Bladder microvascular endothelial cell (primary cell): Measurements from ENCODE around the gene MGRN1. TPM values are rescaled to one million over a fixed set of nuclear protein-coding genes. Genes with fewer than 3 reads are reported as not detected.

Source experiments
- total RNA-seq: library from RNA; depleted of rRNA; stranded (reverse); fragments of >200 nt; gene quantifications from 2 replicates; pipeline ENCODE4 v1.2.3, GENCODE V29; 2014

MGRN1 gene
- total RNA-seq = 13.4 and 40.2 TPM in 2 replicates

DNA sequence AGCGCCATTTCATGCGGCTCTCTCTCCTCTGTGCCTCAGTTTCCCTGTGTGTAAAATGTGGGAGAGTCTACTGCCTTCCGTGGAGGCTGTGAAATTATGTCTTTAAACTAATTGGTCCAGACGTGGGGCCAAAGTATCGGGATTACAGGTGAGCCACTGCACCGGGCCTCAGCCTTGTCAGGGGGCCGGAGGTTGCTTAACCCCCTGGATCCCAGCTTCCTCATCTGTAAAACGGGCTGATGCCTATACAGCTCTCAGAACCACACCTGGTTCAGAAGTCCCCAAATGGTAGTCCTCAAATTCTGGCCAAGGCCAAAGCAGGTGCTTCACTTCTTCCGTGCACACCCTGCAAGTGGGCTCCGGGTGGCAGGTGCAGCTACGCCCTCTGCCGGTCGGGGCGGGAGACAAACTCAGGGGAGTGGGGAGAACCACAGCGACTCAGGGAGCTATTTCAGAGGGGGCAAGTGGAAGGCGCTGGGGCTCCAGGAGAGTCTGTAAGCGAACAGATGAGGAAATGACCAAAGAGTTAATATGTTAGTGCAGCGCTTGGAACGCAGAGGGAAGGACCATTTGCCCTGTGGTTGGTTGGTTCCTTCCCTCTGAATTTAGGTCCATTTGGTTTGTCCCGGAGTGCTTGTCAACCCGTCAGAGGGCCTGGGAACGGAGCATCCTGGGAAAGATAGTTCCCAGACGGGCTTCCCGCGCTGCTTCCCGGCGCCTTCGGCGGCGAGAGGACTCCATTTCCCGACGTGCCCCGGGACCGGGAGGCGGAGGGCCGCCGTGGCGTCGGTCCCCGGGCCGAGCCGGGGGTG is at the start of gene MGRN1:
Gene MGRN1, plus strand, starts transcription at position 812 of the 812 bp plus-strand sequence. CDS start 135 bp downstream, outside the sequence.

DNA sequence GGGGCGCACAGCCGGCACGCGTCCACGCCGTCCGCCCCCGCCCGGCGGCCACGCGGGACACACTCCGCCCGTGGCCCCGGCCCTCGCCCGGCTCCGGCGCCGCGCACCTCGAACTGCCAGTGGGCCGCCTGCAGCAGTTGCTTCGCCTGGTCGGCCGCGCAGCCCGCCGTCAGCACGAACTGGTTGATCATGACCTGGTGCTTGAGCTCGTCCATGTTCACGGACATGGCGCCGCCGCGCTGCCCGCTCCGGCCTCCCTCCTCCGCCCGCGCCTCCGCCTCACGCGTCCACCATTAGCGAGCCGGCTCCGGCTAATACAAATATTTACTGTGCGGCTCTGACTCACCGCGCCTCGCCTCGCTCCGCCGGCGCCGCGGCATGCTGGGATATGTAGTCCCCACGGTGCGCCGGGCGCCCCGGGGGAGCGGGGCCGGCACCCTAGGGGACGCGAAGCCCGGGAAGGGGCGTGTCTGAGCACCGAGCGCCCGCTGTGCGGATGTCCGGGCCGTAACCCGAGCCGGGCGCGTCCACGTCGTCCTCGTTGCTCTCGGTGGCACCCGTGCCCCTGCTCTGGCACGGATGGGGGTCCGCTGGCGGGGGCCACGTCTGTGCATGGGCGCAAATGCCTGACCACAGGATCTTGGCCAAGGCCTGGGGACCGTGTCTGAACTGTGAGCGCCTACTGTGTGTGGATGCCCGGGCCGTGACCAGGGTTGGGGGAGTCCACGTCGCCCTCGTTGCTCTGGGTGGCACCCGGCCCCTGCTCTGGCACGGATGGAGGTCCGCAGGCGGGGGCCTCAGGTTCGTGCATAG is 9.8 kb upstream of the MGRN1 start, which contains the start of gene UBALD1:
Gene UBALD1, minus strand, starts transcription at position 318 of the 813 bp plus-strand sequence. Its CDS starts 91 bp downstream, at position 227.

DNA sequence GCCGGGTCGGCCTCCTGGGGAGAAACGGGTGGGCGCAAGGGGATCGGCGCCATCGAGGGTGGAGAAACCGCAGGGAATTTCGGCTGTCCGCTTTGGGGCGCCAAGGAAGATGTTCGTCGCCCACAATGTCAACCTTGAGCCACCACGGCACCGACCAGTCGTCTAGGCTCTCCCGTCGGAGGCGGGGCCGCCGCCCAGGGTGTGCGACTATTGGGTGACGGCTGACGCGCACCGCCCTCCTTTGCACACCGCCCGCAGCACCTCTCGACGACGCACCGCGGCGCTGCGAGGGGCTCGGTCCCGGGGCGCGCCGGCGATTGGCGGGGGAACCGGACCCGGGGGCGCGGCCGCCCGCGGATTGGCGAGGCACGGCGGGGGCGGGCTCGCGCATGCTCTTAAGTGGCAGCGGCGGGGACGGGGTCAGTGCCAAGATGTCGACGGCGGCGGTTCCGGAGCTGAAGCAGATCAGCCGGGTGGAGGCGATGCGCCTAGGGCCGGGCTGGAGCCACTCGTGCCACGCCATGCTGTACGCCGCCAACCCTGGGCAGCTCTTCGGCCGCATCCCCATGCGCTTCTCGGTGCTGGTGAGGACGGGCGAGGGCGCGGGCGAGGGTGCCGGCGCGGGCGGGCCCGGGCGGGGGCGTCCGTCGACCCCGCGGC is 68.8 kb downstream of the MGRN1 start, which contains the start of gene NUDT16L1:
Gene NUDT16L1, plus strand, starts transcription at position 267 of the 660 bp plus-strand sequence. Its CDS starts 165 bp downstream, at position 432.

DNA sequence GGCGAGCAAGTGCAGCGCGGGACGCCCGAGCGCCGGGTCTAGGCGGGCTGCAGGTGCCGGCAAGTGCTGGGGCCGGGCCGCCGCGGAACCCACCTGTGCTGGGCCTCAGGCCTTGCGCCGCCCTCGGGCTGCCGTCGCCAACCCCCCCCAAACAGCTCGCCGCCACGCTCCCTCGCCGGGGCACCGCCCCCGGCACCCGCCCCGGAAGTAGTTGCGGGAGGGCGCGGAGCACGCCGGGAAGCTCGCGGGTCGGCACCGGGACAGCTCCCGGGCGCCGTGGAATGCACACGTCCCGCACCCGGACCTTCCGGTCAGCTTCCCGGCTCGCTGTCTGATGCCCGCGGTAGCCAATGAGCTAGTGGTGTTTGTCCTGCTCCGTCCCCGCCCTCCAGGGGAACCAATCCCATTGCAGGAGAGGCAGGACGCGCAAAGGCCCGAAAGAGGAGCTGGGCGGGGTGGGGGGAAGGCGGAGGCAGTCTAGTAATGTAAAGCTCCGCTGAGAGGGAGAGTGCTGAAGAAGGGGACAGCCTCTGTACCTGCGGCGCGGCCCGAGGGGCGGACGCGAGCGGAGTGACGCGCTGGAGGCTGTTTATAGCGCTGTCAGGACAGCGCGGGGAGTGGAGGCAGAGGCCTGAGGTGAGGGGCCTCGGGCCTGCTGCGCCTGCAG is 109.6 kb downstream of the MGRN1 start, which contains the start of the genes ANKS3 and DNAAF8:
Gene ANKS3, minus strand, starts transcription at position 209 of the 667 bp plus-strand sequence. CDS start 4,122 bp downstream, outside the sequence.
Gene DNAAF8, plus strand, starts transcription at position 475 of the 667 bp plus-strand sequence. CDS start 1,978 bp downstream, outside the sequence.

Other genes with a start within 250 kb of the MGRN1 start
- 34.6 and 43.3 TPM in 2 replicates for gene CORO7, start 208.2 kb upstream of the MGRN1 start, total RNA-seq
- 31.4 and 65.8 TPM in 2 replicates for gene DNAJA3, start 199.0 kb upstream of the MGRN1 start, total RNA-seq
- gene NMRAL1, start 150.2 kb upstream of the MGRN1 start, total RNA-seq = 52.9 and 60.2 TPM in 2 replicates
- 91.6 and 197 TPM in 2 replicates for gene HMOX2, start 148.4 kb upstream of the MGRN1 start, total RNA-seq
- 10.7 and 14.5 TPM in 2 replicates for gene CDIP1, start 86.1 kb upstream of the MGRN1 start, total RNA-seq
- gene C16orf96, start 68.5 kb upstream of the MGRN1 start, total RNA-seq = under 0.01 TPM in 1 of 2 replicates, not detected in the other
- gene UBALD1, start 9.9 kb upstream of the MGRN1 start, total RNA-seq = 1.8 and 7.4 TPM in 2 replicates
- gene NUDT16L1, start 68.7 kb downstream of the MGRN1 start, total RNA-seq = 24.1 and 34.1 TPM in 2 replicates
- 10.8 and 27.1 TPM in 2 replicates for gene ANKS3, start 109.4 kb downstream of the MGRN1 start, total RNA-seq
- 0.25 and 0.32 TPM in 2 replicates for gene DNAAF8, start 109.7 kb downstream of the MGRN1 start, total RNA-seq
- 5.0 and 6.5 TPM in 2 replicates for gene ZNF500, start 142.3 kb downstream of the MGRN1 start, total RNA-seq
- 0.06 TPM in 1 of 2 replicates, not detected in the other for gene SEPTIN12, start 163.5 kb downstream of the MGRN1 start, total RNA-seq
- not detected in 2 replicates for gene SMIM22, start 170.5 kb downstream of the MGRN1 start, total RNA-seq
- 9.7 and 20.9 TPM in 2 replicates for gene ROGDI, start 177.8 kb downstream of the MGRN1 start, total RNA-seq
- gene GLYR1, start 222.5 kb downstream of the MGRN1 start, total RNA-seq = 41.9 and 98.2 TPM in 2 replicates
- gene UBN1, start 222.7 kb downstream of the MGRN1 start, total RNA-seq = 18.6 and 37.6 TPM in 2 replicates